HL-60 (cell line): Measurements from ENCODE around the gene SELENOV.

Source experiments
- CTCF ChIP-seq: IDR thresholded peaks from one replicate; pipeline ENCODE4 v1.5.1; 2011; ENCODE audit warnings: low read length, control low read depth, inconsistent platforms; ENCODE audit not compliant: insufficient read depth
- GABPA ChIP-seq: IDR thresholded peaks from 2 replicates; pipeline ENCODE4 v1.6.1; 2012; ENCODE audit warnings: low read depth
- POLR2AphosphoS5 ChIP-seq: IDR thresholded peaks from 2 replicates; pipeline ENCODE4 v1.6.1; 2012; ENCODE audit warnings: low read depth
- TF ChIP-seq, protein P1 (sequence below): IDR thresholded peaks from 2 replicates; pipeline ENCODE4 v1.6.1; 2012; ENCODE audit warnings: low read depth; ENCODE audit not compliant: insufficient replicate concordance

GRCh38 chr19:39546599-39546998 is 31.7 kb downstream of the SELENOV start:
- no peak for TF ChIP-seq POLR2AphosphoS5
- TF ChIP-seq CTCF = no peak
- TF ChIP-seq, protein P1, sequence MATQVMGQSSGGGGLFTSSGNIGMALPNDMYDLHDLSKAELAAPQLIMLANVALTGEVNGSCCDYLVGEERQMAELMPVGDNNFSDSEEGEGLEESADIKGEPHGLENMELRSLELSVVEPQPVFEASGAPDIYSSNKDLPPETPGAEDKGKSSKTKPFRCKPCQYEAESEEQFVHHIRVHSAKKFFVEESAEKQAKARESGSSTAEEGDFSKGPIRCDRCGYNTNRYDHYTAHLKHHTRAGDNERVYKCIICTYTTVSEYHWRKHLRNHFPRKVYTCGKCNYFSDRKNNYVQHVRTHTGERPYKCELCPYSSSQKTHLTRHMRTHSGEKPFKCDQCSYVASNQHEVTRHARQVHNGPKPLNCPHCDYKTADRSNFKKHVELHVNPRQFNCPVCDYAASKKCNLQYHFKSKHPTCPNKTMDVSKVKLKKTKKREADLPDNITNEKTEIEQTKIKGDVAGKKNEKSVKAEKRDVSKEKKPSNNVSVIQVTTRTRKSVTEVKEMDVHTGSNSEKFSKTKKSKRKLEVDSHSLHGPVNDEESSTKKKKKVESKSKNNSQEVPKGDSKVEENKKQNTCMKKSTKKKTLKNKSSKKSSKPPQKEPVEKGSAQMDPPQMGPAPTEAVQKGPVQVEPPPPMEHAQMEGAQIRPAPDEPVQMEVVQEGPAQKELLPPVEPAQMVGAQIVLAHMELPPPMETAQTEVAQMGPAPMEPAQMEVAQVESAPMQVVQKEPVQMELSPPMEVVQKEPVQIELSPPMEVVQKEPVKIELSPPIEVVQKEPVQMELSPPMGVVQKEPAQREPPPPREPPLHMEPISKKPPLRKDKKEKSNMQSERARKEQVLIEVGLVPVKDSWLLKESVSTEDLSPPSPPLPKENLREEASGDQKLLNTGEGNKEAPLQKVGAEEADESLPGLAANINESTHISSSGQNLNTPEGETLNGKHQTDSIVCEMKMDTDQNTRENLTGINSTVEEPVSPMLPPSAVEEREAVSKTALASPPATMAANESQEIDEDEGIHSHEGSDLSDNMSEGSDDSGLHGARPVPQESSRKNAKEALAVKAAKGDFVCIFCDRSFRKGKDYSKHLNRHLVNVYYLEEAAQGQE = no peak
- no peak for TF ChIP-seq GABPA
